Measurements from ENCODE around the gene GMPR2.

Gene GMPR2

DNA sequence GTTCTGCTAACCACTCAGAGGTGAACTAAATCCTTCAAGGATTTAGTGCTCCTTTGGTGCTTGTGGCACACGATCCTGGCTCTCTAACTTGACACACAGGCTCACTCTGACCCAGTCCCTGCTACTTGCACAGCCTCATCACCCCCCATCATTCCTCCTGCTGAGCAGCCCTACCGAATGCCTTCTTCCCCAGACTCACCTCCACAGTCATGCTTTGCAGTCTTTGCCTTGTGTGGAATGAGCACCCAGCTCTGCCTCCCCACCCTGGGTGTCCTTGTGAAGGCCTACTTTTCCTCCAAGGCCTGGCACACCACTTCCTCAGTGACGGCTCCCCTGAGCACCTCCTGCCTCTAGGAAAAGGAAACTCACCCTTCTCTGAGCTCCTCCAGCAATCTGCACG, 17.6 kb downstream of the GMPR2 start:
- Histone ChIP-seq H3K4me3 (no peak overlapping the region), H3K27ac (no peak overlapping the region)
- no peak for DNase-seq (ENCODE audit: low spot score)
- TF ChIP-seq, protein P1, sequence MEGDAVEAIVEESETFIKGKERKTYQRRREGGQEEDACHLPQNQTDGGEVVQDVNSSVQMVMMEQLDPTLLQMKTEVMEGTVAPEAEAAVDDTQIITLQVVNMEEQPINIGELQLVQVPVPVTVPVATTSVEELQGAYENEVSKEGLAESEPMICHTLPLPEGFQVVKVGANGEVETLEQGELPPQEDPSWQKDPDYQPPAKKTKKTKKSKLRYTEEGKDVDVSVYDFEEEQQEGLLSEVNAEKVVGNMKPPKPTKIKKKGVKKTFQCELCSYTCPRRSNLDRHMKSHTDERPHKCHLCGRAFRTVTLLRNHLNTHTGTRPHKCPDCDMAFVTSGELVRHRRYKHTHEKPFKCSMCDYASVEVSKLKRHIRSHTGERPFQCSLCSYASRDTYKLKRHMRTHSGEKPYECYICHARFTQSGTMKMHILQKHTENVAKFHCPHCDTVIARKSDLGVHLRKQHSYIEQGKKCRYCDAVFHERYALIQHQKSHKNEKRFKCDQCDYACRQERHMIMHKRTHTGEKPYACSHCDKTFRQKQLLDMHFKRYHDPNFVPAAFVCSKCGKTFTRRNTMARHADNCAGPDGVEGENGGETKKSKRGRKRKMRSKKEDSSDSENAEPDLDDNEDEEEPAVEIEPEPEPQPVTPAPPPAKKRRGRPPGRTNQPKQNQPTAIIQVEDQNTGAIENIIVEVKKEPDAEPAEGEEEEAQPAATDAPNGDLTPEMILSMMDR (IDR thresholded peaks at IDR 0.05), result no peak

- Histone ChIP-seq H3K4me3 (no peak overlapping the region), H3K27ac (no peak overlapping the region)
- no peak for DNase-seq (ENCODE audit: low spot score)
- TF ChIP-seq, protein P1 (IDR thresholded peaks at IDR 0.05), result no peak
Measured at GRCh38 chr14:24251880-24252288, 19.2 kb downstream of the GMPR2 start.

DNA sequence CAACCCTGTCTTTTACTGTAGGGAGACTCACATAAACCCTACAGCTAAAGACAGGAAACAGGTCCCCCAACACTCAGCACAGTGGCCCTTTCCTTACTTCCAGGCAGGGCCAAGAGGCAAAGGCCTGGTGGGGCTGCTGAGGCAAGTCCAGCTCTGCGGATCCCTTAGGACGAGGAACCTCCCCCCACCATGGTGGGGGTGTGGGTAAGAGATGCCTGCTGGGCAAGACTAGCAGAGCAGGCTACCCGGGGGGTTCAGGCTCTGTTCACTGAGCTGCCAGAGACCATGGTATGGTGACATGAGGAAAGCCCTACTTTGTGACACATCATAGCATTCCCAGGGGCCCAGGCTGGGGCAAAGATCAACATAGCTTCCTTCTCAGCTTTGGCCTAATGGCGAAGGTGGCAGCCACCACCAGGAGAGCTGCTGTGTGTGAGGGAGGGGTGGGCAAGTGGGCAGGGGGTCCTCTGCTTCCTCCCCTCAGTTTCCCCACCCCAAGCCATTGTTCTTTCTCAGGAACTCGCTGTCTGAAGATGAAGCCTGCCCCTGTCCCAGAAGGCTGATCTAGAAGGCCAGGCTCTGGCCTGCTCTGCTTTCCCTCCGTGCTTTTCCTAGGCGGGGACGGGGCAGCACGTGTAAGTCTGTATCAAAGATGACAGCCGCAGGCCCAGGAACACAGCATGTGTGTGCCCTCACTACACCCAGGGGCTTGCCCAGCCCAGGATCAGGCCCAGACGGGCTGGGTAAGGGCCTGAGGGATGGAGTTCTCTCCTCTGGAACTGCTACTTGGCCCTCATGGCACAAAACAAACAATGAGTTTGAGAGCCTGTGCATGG, 19.8 kb downstream of the GMPR2 start:
- DNase-seq (ENCODE audit: low spot score), result no peak
- Histone ChIP-seq H3K27ac (no peak overlapping the region), H3K4me3 (no peak overlapping the region)
- TF ChIP-seq, protein P1 (IDR thresholded peaks at IDR 0.05), result no peak

GRCh38 chr14:24253936-24254335, 21.2 kb downstream of the GMPR2 start:
- DNase-seq (ENCODE audit: low spot score), result no peak
- H3K27ac ChIP-seq, result no peak overlapping the region
- H3K4me3 ChIP-seq, result no peak overlapping the region
- TF ChIP-seq, protein P1 (IDR thresholded peaks at IDR 0.05), result no peak

GRCh38 chr14:24254630-24255392, 22.1 kb downstream of the GMPR2 start:
- TF ChIP-seq, protein P1 (IDR thresholded peaks at IDR 0.05), result no peak
- no peak for DNase-seq (ENCODE audit: low spot score)
- no peak overlapping the region for H3K27ac ChIP-seq
- no peak overlapping the region for H3K4me3 ChIP-seq

- TF ChIP-seq, protein P1 (IDR thresholded peaks at IDR 0.05), result no peak
- DNase-seq (ENCODE audit: low spot score), result no peak
- Histone ChIP-seq H3K4me3 (no peak overlapping the region), H3K27ac (no peak overlapping the region)
Measured at GRCh38 chr14:24255438-24255837, 22.7 kb downstream of the GMPR2 start.
